ENCODE results near the gene P4HA2. TPM values are rescaled to one million over a fixed set of nuclear protein-coding genes. Genes with fewer than 3 reads are reported as not detected.
A peak's percentile ranks its signal among the peaks of the same experiment; 100 is the strongest.

Gene P4HA2
- polyA plus RNA-seq, 1 donor (not counting 4 experiments of a cell fraction or from before 2014, with no cell fraction given): 93.6 TPM

- no peak for TF ChIP-seq EZH2 (IDR thresholded peaks at IDR 0.05; ENCODE audit: low read length)
- TF ChIP-seq CTCF (optimal IDR thresholded peaks at IDR 0.05 in 1 of 3, IDR thresholded peaks at IDR 0.05 in 1 of 3, conservative IDR thresholded peaks at IDR 0.05 in 1 of 3; ENCODE audit: extremely low read depth in 1 of 3, insufficient read depth in 2 of 3, low read length in 3 of 3): no peak
- Histone ChIP-seq H3K27ac (ENCODE audit: control insufficient read depth, insufficient read depth, low read length) (no peak overlapping the region), H4K20me1 (ENCODE audit: control insufficient read depth, extremely low read depth, insufficient read depth, low read length) (no peaks in the 10 kb centered on the region), H3K4me2 (ENCODE audit: control insufficient read depth, extremely low read depth, insufficient read depth, low read depth, low read length) (no peak overlapping the region), H3K9me1 (ENCODE audit: control insufficient read depth, extremely low read depth, insufficient read depth, low read length) (no peaks in the 10 kb centered on the region), H3K36me3 (ENCODE audit: control insufficient read depth in 2 of 2, extremely low read depth in 1 of 2, insufficient read depth in 2 of 2, low read length in 2 of 2) (peaks cover 24 to 32% of the 10 kb centered on the region in 2 experiments), H3K79me2 (ENCODE audit: control insufficient read depth, insufficient read depth, low read length) (no peaks in the 10 kb centered on the region), H3K4me1 (ENCODE audit: control insufficient read depth, extremely low read depth, insufficient read depth, low read length) (no peaks in the 10 kb centered on the region), H3K9ac (ENCODE audit: control insufficient read depth, extremely low read depth, insufficient read depth, low read length) (no peak overlapping the region), H2AFZ (ENCODE audit: control insufficient read depth, low read length) (no peak overlapping the region), H3K27me3 (ENCODE audit: control insufficient read depth, extremely low read depth, insufficient read depth, low read length) (no peaks in the 10 kb centered on the region), H3K4me3 (ENCODE audit: control insufficient read depth in 2 of 3, extremely low read depth in 1 of 3, insufficient read depth in 2 of 3, low read depth in 1 of 3, low read length in 3 of 3) (no peak overlapping the region), H3K9me3 (ENCODE audit: control insufficient read depth, low read depth, low read length) (no peaks in the 10 kb centered on the region)
- DNase-seq (ENCODE audit: low read depth, low spot score) (no peak), FAIRE-seq (no peak)
- dilution Hi-C loops (cut with MboI; ENCODE audit: extremely low pct_ligation_motif_present, low sequenced_read_pairs): no loop called here
Measured at GRCh38 chr5:132193165-132193694, 34.4 kb downstream of the P4HA2 start.

- Histone ChIP-seq H3K27me3 (ENCODE audit: control insufficient read depth, extremely low read depth, insufficient read depth, low read length) (no peaks in the 10 kb centered on the region), H3K4me2 (ENCODE audit: control insufficient read depth, extremely low read depth, insufficient read depth, low read depth, low read length) (no peak overlapping the region), H3K9me3 (ENCODE audit: control insufficient read depth, low read depth, low read length) (no peaks in the 10 kb centered on the region), H2AFZ (ENCODE audit: control insufficient read depth, low read length) (no peak overlapping the region), H3K9ac (ENCODE audit: control insufficient read depth, extremely low read depth, insufficient read depth, low read length) (no peak overlapping the region), H3K36me3 (ENCODE audit: control insufficient read depth in 2 of 2, extremely low read depth in 1 of 2, insufficient read depth in 2 of 2, low read length in 2 of 2) (peaks cover 17 to 22% of the 10 kb centered on the region in 2 experiments), H3K79me2 (ENCODE audit: control insufficient read depth, insufficient read depth, low read length) (no peaks in the 10 kb centered on the region), H3K9me1 (ENCODE audit: control insufficient read depth, extremely low read depth, insufficient read depth, low read length) (no peaks in the 10 kb centered on the region), H4K20me1 (ENCODE audit: control insufficient read depth, extremely low read depth, insufficient read depth, low read length) (no peaks in the 10 kb centered on the region), H3K27ac (ENCODE audit: control insufficient read depth, insufficient read depth, low read length) (no peak overlapping the region), H3K4me1 (ENCODE audit: control insufficient read depth, extremely low read depth, insufficient read depth, low read length) (no peaks in the 10 kb centered on the region), H3K4me3 (ENCODE audit: control insufficient read depth in 2 of 3, extremely low read depth in 1 of 3, insufficient read depth in 2 of 3, low read depth in 1 of 3, low read length in 3 of 3) (no peak overlapping the region)
- dilution Hi-C loops (cut with MboI; ENCODE audit: extremely low pct_ligation_motif_present, low sequenced_read_pairs): no loop called here
- FAIRE-seq (peak; percentile 75), DNase-seq (ENCODE audit: low read depth, low spot score) (no peak)
- TF ChIP-seq CTCF (optimal IDR thresholded peaks at IDR 0.05 in 1 of 3, IDR thresholded peaks at IDR 0.05 in 1 of 3, conservative IDR thresholded peaks at IDR 0.05 in 1 of 3; ENCODE audit: extremely low read depth in 1 of 3, insufficient read depth in 2 of 3, low read length in 3 of 3): peak; percentile 54 to 80 (median 67)
- TF ChIP-seq EZH2 (IDR thresholded peaks at IDR 0.05; ENCODE audit: low read length): no peak
Measured at GRCh38 chr5:132190161-132190817, 37.4 kb downstream of the P4HA2 start.
